Measurements from ENCODE around the gene NAPG.
A peak's percentile ranks its signal among the peaks of the same experiment; 100 is the strongest.

GRCh38 chr18:10490401-10491165 is 35.2 kb upstream of the NAPG start:
- TF ChIP-seq EZH2 (IDR thresholded peaks at IDR 0.05) (no peak), POLR2AphosphoS5 (IDR thresholded peaks at IDR 0.05; ENCODE audit: low read depth, low read length) (no peak), EZH2phosphoT487 (IDR thresholded peaks at IDR 0.05; ENCODE audit: borderline replicate concordance) (no peak), CTCF (IDR thresholded peaks at IDR 0.05 in 2 of 3, conservative IDR thresholded peaks at IDR 0.05 in 1 of 3; ENCODE audit: borderline replicate concordance in 1 of 3, insufficient read depth in 1 of 3, low read depth in 2 of 3, low read length in 2 of 3) (peak; percentile 68 to 91 (median 79)), EGR1 (IDR thresholded peaks at IDR 0.05; ENCODE audit: low read depth) (no peak), POLR2A (IDR thresholded peaks at IDR 0.05; ENCODE audit: borderline replicate concordance, extremely low read depth, insufficient read depth, insufficient read length) (no peak), YY1 (IDR thresholded peaks at IDR 0.05; ENCODE audit: extremely low read depth, insufficient replicate concordance, low read depth, low read length) (no peak), CEBPB (IDR thresholded peaks at IDR 0.05; ENCODE audit: low read depth) (no peak), SIN3A (IDR thresholded peaks at IDR 0.05; ENCODE audit: low read depth) (no peak), RAD21 (IDR thresholded peaks at IDR 0.05; ENCODE audit: low read depth) (peak; percentile 63), TCF7L2 (IDR thresholded peaks at IDR 0.05; ENCODE audit: borderline replicate concordance, extremely low read depth, insufficient read depth, insufficient read length) (peak; percentile 35)

Measured in HCT116 (cell line).